ENCODE data around the gene FAM219A. TPM values are rescaled to one million over a fixed set of nuclear protein-coding genes. Genes with fewer than 3 reads are reported as not detected.

Gene FAM219A
- total RNA-seq, 1 donor from 2014 or later: 9.2 TPM

Other genes starting within 250 kb of the FAM219A start
- 1.0 and 5.6 TPM in 2 replicates for gene KIF24, start 129.3 kb downstream of the FAM219A start, total RNA-seq
- 24.7 and 61.9 TPM in 2 replicates for gene NUDT2, start 129.0 kb downstream of the FAM219A start, total RNA-seq
- 4.9 and 8.0 TPM in 2 replicates for gene MYORG, start 81.7 kb downstream of the FAM219A start, total RNA-seq
- not detected in 2 replicates for gene DNAI1, start 235 bp upstream of the FAM219A start, total RNA-seq
- gene ENHO, start 64.4 kb upstream of the FAM219A start, total RNA-seq: 0.42 TPM in 1 of 2 replicates, not detected in the other
- not detected in 2 replicates for gene CNTFR, start 131.2 kb upstream of the FAM219A start, total RNA-seq
- 21.4 and 31.8 TPM in 2 replicates for gene RPP25L, start 153.5 kb upstream of the FAM219A start, total RNA-seq
- 65.3 and 74.4 TPM in 2 replicates for gene DCTN3, start 161.9 kb upstream of the FAM219A start, total RNA-seq
- 0.09 and 0.51 TPM in 2 replicates for gene ARID3C, start 170.5 kb upstream of the FAM219A start, total RNA-seq
- 37.1 and 63.5 TPM in 2 replicates for gene SIGMAR1, start 179.2 kb upstream of the FAM219A start, total RNA-seq
- gene GALT, start 188.1 kb upstream of the FAM219A start, total RNA-seq: 36.8 and 45.3 TPM in 2 replicates
- 7.0 and 10.4 TPM in 2 replicates for gene IL11RA, start 193.6 kb upstream of the FAM219A start, total RNA-seq
- not detected in 2 replicates for gene CCL27, start 204.1 kb upstream of the FAM219A start, total RNA-seq
- gene CCL19, start 232.7 kb upstream of the FAM219A start, total RNA-seq: not detected in 2 replicates

Measured in dermis blood vessel endothelial cell (primary cell).